Measurements from ENCODE around the gene SULT2B1.
"Not testable (repeated sequence)": the region's sequence is repeated elsewhere in the genome, so short reads cannot be mapped to it uniquely, and the experiment has no call there.

The SULT2B1 gene

DNA sequence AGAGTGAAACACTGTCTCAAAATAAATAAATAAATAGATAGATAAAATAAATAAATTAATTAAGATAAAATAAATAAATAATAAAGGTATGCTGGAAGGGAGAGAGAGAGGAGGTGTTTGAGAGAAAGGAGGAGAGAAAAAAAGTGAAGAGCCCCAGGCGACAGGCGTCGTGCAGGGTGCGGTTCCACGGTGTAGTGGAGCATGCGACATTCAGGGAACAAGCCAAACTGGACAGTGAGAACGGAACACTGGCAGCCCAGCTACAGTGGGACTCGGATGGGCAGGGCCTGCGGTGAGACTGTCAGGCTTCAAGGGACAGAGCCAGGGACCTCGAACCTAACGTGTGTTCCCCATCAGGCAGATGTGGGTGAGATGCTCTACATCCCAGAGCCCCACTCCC lies 9.4 kb downstream of the SULT2B1 start:
- DNase-seq: no peak

DNA sequence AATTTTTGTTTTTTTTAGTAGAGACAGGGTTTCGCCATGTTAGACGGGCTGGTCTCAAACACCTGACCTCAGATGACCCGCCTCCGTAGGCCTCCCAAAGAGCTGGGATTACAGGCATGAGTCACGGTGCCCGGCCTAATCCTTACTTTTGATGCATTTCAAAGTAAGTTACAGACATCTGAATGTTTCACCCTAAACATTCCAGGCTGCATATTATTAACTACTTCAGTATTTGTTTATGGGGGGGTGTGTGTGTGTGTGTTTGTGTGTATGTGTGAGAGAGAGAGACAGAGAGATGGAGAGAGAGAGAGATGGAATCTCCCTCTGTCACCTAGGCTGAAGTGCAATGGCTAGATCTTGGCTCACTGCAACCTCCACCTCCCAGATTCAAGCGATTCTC lies 13.1 kb downstream of the SULT2B1 start:
- DNase-seq: no peak

DNA sequence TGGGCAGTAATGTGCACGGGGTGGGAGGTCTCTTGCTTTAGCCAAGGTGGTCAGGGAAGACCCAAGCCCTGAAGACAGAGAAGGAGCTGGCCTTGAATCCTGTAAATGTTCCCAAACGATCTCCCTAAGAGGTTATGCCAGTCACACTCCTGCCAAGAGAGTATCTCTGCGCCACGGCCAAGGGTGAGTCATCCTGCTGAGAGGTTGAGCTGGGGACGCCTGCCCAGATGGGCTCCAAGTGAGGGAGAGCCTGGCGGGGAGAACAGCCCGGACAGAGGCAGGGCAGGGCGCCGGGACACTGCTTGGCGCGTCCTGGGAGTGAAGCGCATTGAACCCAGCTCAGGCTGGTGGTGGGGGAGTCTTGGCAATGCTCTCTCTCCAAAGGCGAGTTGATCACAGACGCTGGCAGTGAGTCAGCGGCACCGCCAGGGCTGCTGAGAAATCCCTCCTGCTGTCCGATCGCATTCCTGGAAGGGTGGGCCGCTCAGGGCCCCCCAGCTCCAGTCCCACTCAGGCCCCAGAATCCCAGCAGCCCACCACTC lies 16.4 kb downstream of the SULT2B1 start:
- no peak for DNase-seq

DNA sequence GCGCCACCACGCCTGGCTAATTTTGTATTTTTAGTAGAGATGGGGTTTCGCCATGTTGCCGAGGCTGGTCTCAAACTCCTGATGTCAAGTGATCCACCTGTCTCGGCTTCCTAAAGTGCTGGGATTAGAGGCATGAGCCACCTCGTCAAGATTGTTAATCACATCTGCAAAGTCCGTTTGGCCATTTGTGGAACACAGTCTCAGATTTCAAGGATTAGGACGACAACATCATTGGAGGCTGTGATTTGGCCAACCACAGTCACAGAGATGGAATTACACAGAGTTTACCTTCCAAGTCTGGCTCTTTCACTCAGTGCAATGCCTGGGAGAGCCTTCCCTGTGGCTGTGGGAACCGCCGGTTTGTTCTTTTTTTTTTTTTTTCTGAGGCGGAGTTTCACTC lies 17.8 kb downstream of the SULT2B1 start:
- DNase-seq: no peak

DNA sequence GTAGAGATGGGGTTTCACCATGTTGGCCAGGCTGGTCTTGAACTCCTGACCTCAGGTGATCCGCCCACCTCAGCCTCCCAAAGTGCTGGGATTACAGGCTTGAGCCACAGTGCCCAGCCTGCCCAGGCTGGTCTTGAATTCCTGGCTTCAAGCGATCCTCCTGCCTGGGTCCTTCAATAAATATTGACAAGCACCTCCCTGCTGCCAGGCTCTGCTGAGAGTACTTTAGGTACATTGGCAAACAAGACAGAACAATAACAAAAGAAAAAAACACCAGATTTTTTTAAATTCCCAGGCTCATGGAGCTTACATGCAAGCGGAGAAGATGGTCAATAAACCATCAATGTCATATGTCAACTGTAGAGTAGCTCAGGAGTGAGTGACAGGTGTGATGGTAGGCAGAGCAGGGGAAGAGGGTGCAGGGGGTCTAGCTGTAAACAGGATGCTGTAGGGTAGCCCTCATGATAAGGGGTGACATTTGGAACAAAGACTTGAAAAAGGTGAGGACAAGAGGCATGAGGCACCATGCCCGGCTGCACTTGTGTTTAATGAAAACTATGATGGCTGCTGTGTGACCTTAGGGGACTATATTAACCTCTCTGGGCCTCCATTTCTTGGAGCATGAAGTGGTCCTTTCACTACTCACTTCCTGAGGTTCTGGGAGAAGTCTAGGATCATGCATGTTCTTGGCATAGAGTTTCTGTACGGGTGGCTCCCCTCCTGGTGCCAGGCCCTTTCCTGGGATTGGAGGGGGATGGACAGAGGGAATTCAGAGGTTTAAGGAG lies 19.6 kb downstream of the SULT2B1 start:
- DNase-seq: no peak

DNA sequence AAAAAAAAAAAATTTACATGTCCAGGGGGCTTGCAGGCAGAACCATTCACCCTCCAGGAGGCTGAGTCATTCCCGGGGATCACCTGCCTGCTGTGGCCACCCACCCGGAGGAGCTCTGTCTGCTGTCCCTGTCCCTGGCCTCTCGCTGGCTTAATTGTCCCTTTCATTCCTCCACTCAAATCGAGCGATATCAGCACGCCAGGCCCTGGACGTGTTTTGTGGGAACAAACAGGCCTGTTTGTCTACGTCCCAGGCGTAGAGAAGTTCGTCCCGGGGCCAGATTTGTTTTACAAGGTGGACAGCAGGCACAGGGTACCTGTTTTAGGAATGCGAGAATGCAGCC lies 21.2 kb downstream of the SULT2B1 start:
- no peak for DNase-seq

DNA sequence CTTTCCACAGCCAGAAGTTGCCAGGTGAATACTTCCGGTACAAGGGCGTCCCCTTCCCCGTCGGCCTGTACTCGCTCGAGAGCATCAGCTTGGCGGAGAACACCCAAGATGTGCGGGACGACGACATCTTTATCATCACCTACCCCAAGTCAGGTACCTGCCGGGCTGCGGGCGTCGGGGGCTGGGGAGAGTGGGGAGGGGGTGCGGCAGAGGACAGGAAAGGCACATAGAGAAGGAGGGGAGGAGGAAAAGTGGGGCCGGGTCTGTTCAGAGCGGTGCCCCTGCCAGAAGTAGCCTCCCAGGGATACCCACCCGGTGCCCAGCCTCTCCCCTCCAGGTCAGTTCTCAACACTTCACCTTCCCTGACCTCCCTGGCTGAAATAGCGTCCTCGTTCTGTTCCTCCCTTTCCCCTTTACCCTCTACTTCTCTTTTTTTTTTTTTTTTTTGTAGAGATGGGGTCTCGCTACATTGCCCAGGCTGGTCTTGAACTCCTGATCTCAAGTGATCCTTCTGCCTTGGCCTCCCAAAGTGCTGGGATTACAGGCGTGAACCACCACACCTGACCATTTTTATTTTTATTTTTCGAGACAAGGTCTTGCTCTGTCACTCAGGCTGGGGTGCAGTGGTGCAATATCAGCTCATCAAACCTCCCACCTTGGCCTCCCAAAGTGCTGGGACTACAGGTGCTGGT lies 24.1 kb downstream of the SULT2B1 start:
- no peak for DNase-seq

DNA sequence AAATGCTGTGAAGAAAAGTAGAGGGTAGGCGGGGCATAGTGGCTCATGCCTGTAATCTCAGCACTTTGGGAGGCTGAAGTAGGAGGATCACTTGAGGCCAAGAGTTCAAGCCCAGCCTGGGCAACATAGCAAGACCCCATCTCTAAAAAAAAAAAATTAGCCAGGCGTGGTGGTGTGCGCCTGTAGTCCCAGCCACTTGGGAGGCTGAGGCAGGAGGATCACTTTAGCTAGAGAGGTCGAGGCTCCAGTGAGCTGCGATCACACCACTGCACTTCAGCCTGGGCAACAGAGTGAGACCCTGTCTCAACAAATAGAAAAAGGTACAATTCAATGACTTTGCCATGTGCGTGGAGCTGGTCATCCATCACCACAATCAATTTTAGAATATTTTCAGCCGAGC lies 25.9 kb downstream of the SULT2B1 start:
- DNase-seq: not testable (repeated sequence)

DNA sequence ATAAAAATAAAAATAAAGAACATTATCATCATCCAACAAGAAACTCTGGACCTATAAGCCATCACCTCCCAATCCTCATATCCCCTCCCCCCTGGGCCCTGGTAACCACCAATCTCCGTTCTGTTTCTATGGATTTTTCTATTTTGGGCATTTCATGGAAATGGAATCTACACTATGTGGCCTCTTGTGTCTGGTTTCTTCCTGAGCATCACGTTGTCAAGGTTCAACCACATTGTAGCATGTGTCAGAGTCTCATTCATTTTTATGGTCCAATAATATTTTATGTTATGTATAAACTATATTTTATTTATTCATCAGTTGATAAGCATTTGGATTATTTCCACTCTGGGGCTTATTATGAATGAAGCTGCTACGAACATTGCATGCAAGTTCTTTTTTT lies 26.9 kb downstream of the SULT2B1 start:
- DNase-seq: no peak

DNA sequence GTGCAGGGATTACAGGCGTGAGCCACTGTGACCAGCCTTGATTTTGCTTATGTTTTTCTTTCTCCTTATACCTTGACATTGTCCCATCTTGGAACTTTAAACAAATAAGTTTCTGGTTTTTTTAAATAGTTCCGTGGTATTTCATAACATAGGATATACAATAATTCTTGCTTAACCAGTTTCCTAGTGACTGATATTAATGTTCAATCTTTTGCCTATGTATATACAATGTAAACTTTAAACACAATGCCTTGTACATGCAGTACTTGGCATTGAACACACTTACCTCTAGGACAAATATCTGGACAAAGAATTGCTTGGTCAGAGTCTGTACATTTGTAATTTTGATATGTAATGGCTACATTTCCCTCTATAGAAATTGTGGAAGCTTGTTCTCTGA lies 30.2 kb downstream of the SULT2B1 start:
- no peak for DNase-seq

DNA sequence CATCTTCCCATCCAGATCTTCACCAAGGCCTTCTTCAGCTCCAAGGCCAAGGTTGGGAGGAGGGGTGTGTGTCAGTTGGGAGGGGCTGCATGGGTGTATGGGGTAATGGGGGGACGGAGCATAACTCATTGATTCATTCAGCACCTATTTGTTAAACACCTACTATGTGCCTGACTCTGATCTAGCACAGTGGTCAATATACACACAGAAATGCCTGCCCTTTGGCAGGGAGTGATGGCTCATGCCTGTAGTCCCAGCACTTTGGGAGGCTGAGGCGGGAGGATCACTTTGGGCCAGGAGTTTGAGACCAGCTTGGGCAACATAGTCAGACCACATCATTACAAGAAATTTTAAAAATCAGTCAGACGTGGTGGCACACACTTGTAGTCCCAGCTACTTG lies 35.4 kb downstream of the SULT2B1 start:
- no peak for DNase-seq

DNA sequence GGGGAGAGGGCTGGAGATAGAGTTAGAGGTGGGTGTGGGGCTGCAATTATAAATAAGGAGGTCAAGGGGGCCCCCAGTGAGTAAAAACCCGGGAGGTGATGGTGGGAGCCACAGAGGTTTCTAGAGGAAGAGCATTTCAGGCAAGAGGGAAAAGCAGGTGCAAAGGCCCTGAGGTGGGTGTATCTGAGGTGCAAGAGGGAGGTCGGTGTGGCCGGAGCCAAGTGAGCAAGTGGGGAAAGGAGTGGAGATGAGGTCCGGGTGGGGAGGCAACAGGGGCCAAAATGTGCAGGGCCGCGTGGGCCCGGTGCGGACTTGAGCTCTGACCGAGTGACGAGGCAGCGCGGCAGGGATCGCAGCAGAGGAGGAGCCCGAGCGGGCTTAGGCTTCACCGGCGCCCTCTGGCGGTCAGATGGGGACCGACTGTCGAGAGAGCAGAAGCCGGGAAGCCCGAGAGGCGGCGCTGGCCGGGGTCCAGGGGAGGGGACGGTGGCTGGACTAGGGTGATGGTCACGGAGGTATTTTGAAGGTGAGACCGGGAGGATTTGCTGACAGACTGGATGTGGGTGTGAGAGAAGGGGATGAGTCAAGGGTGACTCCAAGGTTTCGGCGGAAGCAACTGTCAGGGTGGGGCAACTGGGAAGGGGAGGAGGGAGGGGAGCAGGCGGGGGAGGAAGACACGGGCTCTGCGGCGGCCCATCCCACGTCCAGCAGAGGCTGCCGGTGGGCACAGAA lies 36.9 kb downstream of the SULT2B1 start:
- DNase-seq: peak; percentile 73 to 84

DNA sequence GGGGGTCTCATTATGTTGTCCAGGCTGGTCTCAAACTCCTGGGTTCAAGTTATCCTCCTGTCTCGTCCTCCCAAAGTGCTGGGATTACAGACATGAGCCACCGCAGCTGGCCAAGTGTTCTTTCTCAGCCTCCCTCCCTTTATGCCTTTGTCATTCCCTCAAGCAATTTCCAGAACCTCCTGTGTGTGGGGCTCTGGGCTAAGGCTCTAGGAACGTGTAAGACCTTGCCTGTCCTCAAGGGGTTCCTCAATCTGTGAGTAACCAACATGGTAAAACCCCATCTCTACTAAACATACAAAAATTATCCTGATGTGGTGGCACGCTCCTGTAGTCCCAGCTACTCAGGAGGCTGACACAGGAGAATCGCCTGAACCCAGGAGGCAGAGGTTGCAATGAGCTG lies 39.0 kb downstream of the SULT2B1 start:
- DNase-seq: no peak

DNA sequence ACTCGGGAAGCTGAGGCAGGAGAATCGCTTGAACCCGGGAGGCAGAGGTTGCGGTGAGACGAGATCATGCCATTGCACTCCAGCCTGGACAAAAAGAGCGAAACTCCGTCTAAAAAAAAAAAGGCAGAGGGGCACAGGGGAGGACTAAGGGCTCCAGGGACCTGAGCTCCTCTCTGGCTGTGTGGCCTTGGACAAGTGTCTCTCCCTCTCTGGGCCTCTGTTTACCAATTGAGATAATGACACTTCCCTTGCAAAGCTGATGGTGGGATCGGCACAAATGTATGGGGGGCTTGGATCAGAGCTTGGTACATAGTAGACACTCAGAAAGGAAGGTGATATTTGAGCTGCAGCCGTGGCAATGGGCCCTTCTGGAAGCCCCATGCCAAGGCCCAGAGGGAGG lies 43.2 kb downstream of the SULT2B1 start:
- no peak for DNase-seq

DNA sequence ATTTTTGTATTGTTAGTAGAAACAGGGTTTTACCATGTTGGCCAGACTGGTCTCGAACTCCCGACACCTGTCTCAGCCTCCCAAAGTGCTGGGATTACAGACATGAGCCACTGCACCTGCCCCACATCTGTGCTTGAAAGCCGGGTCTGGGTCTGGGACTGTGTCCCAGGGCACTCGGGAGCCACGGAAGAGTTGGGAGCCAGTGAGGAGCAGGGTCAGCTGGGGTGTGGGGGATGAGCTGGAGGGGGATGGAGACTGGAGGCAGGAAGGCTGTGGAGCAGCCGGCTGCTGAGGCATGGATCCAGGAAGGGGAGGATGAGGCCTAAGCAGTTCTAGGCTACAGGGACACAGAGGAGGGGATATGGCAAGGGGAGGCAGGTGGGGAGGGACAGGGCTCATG lies 43.9 kb downstream of the SULT2B1 start:
- no peak for DNase-seq

DNA sequence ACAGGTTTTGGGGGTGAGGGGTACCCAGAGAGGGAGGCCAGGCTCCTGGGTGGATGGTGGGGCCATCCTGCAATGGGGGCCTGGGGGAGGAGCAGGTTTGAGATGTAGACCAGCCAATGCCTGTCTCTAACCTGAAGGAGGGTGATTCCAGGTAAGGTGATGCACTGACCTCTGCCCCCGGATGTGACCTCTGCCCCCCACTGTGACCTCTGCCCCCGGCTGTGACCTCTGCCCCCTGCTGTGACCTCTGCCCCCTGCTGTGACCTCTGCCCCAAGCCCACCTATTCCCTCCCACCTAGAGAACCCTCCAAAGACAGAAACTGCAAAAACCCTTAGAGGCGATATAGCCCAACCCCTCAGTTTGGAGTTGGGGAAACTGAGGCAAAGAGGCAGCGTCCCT lies 44.3 kb downstream of the SULT2B1 start:
- no peak for DNase-seq

DNA sequence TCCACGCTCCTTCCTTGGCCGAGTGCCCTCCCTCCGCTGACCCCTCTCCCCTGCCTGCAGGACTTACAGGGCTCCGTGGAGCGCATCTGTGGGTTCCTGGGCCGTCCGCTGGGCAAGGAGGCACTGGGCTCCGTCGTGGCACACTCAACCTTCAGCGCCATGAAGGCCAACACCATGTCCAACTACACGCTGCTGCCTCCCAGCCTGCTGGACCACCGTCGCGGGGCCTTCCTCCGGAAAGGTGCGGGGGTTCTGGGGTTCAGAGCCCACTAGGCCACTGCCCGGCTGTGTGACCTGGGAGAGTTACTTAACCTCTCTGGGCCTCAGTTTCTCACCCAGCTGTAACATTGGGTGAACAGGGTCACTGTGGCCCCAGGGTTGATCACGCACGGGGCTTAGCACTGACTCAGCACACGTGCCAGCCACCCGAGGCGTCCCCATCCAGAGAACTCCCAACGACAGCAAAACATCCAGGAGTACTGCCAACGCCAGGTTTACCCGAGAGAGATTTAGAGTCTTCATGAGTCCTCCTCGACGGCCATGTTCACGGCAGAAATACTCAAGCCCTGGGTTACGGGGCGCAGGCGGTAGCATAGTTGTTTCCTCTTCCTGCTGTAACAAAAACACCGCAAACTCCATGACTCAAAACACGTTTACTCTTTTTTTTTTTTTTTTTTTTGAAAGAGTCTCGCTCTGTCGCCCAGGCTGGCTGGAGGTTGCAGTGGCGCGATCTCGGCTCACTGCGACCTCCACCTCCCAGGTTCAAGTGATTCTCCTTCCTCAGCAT lies 44.9 kb downstream of the SULT2B1 start:
- DNase-seq: no peak

DNA sequence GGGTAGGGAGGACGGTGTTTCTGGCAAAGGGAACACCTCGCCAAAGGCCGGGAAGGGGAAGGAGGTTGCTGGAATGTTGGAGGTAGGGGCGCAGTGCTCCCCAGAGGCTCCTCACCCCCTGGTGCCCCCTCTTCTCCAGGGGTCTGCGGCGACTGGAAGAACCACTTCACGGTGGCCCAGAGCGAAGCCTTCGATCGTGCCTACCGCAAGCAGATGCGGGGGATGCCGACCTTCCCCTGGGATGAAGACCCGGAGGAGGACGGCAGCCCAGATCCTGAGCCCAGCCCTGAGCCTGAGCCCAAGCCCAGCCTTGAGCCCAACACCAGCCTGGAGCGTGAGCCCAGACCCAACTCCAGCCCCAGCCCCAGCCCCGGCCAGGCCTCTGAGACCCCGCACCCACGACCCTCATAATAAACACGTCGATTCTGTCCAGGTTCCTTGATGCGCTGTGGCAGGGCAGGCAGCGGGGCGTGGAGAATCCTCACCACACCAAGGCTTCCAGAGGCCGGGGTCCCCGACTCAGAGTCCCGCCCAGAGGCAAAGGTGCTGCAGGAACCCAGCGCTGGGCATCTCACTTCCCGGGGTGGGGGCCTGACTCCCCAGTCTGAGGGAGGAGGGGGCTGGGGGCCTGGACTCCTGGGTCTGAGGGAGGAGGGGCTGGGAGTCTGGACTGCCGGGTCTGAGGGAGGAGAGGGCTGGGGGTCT lies 47.2 kb downstream of the SULT2B1 start:
- no peak for DNase-seq

DNA sequence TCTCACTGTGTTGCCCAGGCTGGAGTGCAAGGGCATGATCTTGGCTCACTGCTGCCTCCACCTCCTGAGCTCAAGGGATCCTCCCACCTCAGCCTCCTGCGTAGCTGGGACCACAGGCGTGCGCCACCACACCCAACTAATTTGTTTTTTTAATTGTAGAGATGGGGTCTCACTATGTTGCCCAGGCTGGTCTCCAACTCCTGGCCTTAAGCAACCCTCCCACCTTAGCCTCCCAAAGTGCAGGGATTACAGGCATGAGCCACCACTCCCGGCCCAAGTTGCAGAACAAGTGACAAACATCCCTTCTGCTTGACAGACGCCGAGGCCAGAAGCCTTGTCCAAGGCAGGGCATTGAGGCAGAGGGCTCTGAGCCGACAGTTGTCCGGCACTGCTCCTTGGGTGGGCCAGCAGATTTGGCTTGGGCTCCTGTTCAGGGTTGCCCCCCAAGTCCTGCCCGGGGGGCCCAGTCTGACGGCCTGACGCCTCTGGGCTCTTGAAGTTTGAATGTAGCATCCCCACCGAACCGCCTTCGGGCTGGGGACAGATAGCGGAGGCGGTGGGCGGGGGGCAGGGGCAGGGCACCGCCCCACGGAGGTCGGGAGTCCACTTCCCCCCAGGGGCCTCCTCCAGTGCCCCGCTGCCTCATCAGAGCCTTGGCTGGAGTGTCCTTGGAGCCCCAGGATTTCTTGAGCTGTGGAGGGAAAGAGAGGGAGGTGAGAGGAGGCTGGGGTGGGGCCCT lies 48.9 kb downstream of the SULT2B1 start:
- no peak for DNase-seq

DNA sequence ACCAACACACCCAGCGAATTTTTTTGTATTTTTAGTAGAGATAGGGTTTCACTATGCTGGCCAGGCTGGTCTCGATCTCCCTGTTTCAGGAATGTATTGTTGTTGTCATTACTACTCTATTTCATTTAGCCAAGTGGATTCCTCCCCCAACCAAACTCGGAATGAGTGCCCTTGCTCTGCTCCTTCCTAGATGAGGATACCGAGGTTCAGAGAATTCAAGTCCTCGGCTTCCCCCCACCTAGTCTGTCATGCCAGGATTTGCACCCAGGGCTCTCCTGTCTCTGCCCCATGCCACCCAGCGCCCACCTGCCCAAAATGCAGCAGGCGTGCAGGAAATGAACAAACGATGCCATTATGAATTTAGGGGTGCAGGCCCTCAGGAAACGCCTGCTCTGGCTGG lies 51.0 kb downstream of the SULT2B1 start:
- no peak for DNase-seq

DNA sequence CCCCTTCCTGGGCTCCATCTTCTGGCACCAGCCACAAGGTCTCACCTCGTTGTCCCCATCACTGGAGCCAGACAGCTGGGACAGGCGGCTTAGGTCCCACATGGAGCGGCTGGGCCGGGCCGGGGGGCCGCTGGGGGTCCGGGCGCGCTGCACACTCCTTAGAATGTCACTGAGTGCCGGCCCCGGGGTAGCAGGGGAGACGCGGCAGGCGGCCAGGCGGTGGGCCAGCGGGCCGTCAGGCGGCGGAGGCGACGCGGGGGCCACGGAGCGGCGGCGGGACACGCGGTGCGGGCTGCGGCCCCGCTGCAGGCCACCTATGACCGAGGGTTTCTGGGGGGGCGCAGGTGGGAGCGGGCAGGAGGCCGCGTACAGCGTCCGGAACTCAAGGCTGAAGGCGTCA lies 51.5 kb downstream of the SULT2B1 start:
- no peak for DNase-seq

DNA sequence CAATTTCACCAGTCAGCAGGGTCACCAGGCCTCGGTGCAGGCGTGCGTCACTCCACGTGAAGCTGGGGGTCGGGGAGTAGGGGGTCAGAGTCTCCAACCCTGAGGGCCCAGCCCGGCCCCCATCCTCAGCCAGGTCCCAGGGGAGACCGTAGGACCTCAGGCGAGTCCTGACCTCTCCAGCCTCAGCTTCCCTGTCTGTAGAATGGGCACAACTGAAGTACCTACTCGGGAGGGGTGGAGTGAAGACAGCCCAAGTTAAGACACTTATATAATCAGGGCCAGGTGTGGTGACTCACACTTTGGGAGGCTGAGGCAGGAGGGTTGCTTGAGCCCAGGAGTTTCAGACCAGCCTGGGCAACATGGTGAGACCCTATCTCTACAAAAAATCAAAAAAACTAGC lies 51.9 kb downstream of the SULT2B1 start:
- no peak for DNase-seq

All from stimulated activated CD4-positive, alpha-beta T cell treated with anti-CD3 and anti-CD28 coated beads, Interleukin-4, amount 100 ng/mL, for 4 hours (primary cell).